ENCODE data around the gene PPP1R27. TPM values are rescaled to one million over a fixed set of nuclear protein-coding genes. Genes with fewer than 3 reads are reported as not detected.
A peak's percentile ranks its signal among the peaks of the same experiment; 100 is the strongest.

Gene PPP1R27
- total RNA-seq, 1 donor from 2014 or later: not detected

- H3K36me3 Mint-ChIP-seq (ENCODE audit: insufficient read depth): peaks cover 3% of the 10 kb centered on the region
- H3K4me1 Mint-ChIP-seq (ENCODE audit: low read depth): peaks cover 5% of the 10 kb centered on the region
- TF ChIP-seq CTCF (IDR thresholded peaks at IDR 0.05; ENCODE audit: unreplicated experiment): no peak
- no peaks in the 10 kb centered on the region for H3K27me3 Mint-ChIP-seq
- H3K4me3 Mint-ChIP-seq (ENCODE audit: low read depth): no peak overlapping the region
- no peak for DNase-seq (ENCODE audit: low spot score, unreplicated experiment)
- no peaks in the 10 kb centered on the region for H3K9me3 Mint-ChIP-seq (ENCODE audit: low read depth)
- peak overlapping the region; percentile 33 for H3K27ac Mint-ChIP-seq
These were observed 33.9 kb upstream of the PPP1R27 start for GRCh38 chr17:81868674-81869220.

- peaks cover 3% of the 10 kb centered on the region for H3K36me3 Mint-ChIP-seq (ENCODE audit: insufficient read depth)
- no peak for DNase-seq (ENCODE audit: low spot score, unreplicated experiment)
- peaks cover 8% of the 10 kb centered on the region for H3K4me1 Mint-ChIP-seq (ENCODE audit: low read depth)
- H3K27me3 Mint-ChIP-seq: no peaks in the 10 kb centered on the region
- no peak overlapping the region for H3K4me3 Mint-ChIP-seq (ENCODE audit: low read depth)
- no peaks in the 10 kb centered on the region for H3K9me3 Mint-ChIP-seq (ENCODE audit: low read depth)
- no peak overlapping the region for H3K27ac Mint-ChIP-seq
- TF ChIP-seq CTCF (IDR thresholded peaks at IDR 0.05; ENCODE audit: unreplicated experiment): no peak
These were observed 33.3 kb upstream of the PPP1R27 start for GRCh38 chr17:81867991-81868673.

- H3K27me3 Mint-ChIP-seq: no peaks in the 10 kb centered on the region
- H3K4me1 Mint-ChIP-seq (ENCODE audit: low read depth): peaks cover 12% of the 10 kb centered on the region
- H3K27ac Mint-ChIP-seq: no peak overlapping the region
- no peak for DNase-seq (ENCODE audit: low spot score, unreplicated experiment)
- H3K36me3 Mint-ChIP-seq (ENCODE audit: insufficient read depth): peaks cover 6% of the 10 kb centered on the region
- no peaks in the 10 kb centered on the region for H3K9me3 Mint-ChIP-seq (ENCODE audit: low read depth)
- TF ChIP-seq CTCF (IDR thresholded peaks at IDR 0.05; ENCODE audit: unreplicated experiment): no peak
- H3K4me3 Mint-ChIP-seq (ENCODE audit: low read depth): no peak overlapping the region
These were observed 32.5 kb upstream of the PPP1R27 start for GRCh38 chr17:81867170-81867990.

- Mint-ChIP-seq H3K4me3 (ENCODE audit: low read depth) (no peak overlapping the region), H3K27ac (no peak overlapping the region), H3K9me3 (ENCODE audit: low read depth) (no peaks in the 10 kb centered on the region), H3K4me1 (ENCODE audit: low read depth) (peaks cover 15% of the 10 kb centered on the region), H3K27me3 (no peaks in the 10 kb centered on the region), H3K36me3 (ENCODE audit: insufficient read depth) (peaks cover 6% of the 10 kb centered on the region)
- no peak for TF ChIP-seq CTCF (IDR thresholded peaks at IDR 0.05; ENCODE audit: unreplicated experiment)
- no peak for DNase-seq (ENCODE audit: low spot score, unreplicated experiment)
These were observed 31.8 kb upstream of the PPP1R27 start for GRCh38 chr17:81866440-81867169.
